GM23338 (cell line): ENCODE data around the gene FGA.

Source experiments
- CREB1 ChIP-seq: fragments of 250-450 bp; sonication (Bioruptor Pico); IDR thresholded peaks from 2 replicates; pipeline ENCODE4 v1.5.0; 2020; ENCODE audit warnings: low read depth, mild to moderate bottlenecking, moderate library complexity
- EZH2 ChIP-seq: fragments of 200-600 bp; sonication (generic); IDR thresholded peaks from one replicate; pipeline ENCODE4 v1.8.0; 2017; ENCODE audit warnings: antibody characterized with exemption, mild to moderate bottlenecking, low read depth; ENCODE audit not compliant: unreplicated experiment
- EZH2phosphoT487 ChIP-seq: fragments of 200-600 bp; sonication (generic); IDR thresholded peaks from one replicate; pipeline ENCODE4 v1.8.1; 2018; ENCODE audit warnings: antibody characterized with exemption; ENCODE audit not compliant: unreplicated experiment
- JUNB ChIP-seq: IDR thresholded peaks from one replicate; pipeline ENCODE4 v1.6.1; 2016; ENCODE audit warnings: antibody characterized with exemption; ENCODE audit not compliant: unreplicated experiment
- POLR2AphosphoS5 ChIP-seq: IDR thresholded peaks from 2 replicates; pipeline ENCODE4 v1.6.1; 2016; ENCODE audit warnings: antibody characterized with exemption, low read depth
- REST ChIP-seq: IDR thresholded peaks from one replicate; pipeline ENCODE4 v1.6.1; 2018; ENCODE audit warnings: antibody characterized with exemption; ENCODE audit not compliant: unreplicated experiment
- STAT1 ChIP-seq: IDR thresholded peaks from one replicate; pipeline ENCODE4 v1.6.1; 2016; ENCODE audit warnings: antibody characterized with exemption; ENCODE audit not compliant: unreplicated experiment
- ZNF114 ChIP-seq: fragments of 250-450 bp; sonication (Bioruptor Pico); IDR thresholded peaks from 2 replicates; pipeline ENCODE4 v1.5.0; 2020; ENCODE audit warnings: mild to moderate bottlenecking, moderate library complexity
- TF ChIP-seq, protein P1 (sequence below), 2 experiments: fragments of 200-600 bp in 1 of 2; sonication (generic) in 1 of 2; conservative IDR thresholded peaks; 2 replicates each; pipeline versions ENCODE4 v1.5.1 to v1.6.1; 2016 to 2017; ENCODE audit warnings: antibody characterized with exemption in 2 of 2, low read depth in 2 of 2, mild to moderate bottlenecking in 2 of 2, moderate library complexity in 1 of 2

- TF ChIP-seq, protein P1, sequence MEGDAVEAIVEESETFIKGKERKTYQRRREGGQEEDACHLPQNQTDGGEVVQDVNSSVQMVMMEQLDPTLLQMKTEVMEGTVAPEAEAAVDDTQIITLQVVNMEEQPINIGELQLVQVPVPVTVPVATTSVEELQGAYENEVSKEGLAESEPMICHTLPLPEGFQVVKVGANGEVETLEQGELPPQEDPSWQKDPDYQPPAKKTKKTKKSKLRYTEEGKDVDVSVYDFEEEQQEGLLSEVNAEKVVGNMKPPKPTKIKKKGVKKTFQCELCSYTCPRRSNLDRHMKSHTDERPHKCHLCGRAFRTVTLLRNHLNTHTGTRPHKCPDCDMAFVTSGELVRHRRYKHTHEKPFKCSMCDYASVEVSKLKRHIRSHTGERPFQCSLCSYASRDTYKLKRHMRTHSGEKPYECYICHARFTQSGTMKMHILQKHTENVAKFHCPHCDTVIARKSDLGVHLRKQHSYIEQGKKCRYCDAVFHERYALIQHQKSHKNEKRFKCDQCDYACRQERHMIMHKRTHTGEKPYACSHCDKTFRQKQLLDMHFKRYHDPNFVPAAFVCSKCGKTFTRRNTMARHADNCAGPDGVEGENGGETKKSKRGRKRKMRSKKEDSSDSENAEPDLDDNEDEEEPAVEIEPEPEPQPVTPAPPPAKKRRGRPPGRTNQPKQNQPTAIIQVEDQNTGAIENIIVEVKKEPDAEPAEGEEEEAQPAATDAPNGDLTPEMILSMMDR (conservative IDR thresholded peaks at IDR 0.05; ENCODE audit: low read depth in 2 of 2), result no peak
- TF ChIP-seq CREB1 (CRISPR knock-in tag), result no peak
- no peak for TF ChIP-seq EZH2
- no peak for TF ChIP-seq POLR2AphosphoS5
- no peak for TF ChIP-seq EZH2phosphoT487
- no peak for TF ChIP-seq JUNB
- TF ChIP-seq REST, result no peak
- TF ChIP-seq STAT1, result no peak
- no peak for TF ChIP-seq ZNF114 (CRISPR knock-in tag)
Measured at GRCh38 chr4:154583677-154584076, 6.9 kb downstream of the FGA start.
